Activated CD4-positive, alpha-beta T cell treated with anti-CD3 and anti-CD28 coated beads, Interleukin-2, Interleukin-6, amounts not matched to agents 100 ng/mL and 50 ng/mL, durations not matched to agents 16 hours and 8 hours (primary cell): ENCODE data around the gene STOML2.
A peak's percentile ranks its signal among the peaks of the same experiment; 100 is the strongest.

Experiments used
- DNase-seq: peaks from one replicate; pipeline ENCODE4 v3.0.0-alpha.2; 2020

Gene STOML2

DNA sequence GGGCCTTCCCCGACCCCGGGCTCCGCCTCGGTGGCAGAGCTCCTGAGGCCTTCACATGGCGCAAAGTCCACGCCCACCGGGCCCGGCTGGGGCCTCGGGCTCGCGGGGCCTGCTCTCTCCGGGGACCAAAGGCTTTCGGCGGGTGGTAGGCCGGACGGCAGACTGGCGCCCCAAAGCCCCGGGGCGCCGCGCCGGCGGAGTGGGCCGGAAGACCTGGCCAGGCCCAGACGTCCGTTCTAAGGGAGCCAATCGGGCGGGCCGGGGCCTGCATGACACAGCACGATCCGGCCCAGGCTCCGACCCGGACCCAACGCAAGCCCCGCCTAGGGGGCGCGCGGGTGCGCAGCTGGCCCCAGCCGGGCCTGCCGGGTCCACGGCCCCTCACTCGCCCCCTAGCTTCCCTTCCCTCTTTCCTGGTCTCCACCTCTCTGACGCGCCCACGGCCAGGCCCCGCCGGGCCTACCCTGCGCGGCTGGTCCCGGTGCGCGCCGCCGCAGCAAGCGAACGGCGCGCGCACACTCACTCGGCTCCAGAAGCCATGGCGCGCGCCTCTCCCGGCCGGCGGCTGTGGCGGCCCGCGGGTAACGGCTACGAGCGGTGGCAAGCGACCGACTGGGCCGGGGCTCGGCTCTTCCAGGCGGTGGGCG lies 31.0 kb downstream of the STOML2 start:
- peak; percentile 89 for DNase-seq

DNA sequence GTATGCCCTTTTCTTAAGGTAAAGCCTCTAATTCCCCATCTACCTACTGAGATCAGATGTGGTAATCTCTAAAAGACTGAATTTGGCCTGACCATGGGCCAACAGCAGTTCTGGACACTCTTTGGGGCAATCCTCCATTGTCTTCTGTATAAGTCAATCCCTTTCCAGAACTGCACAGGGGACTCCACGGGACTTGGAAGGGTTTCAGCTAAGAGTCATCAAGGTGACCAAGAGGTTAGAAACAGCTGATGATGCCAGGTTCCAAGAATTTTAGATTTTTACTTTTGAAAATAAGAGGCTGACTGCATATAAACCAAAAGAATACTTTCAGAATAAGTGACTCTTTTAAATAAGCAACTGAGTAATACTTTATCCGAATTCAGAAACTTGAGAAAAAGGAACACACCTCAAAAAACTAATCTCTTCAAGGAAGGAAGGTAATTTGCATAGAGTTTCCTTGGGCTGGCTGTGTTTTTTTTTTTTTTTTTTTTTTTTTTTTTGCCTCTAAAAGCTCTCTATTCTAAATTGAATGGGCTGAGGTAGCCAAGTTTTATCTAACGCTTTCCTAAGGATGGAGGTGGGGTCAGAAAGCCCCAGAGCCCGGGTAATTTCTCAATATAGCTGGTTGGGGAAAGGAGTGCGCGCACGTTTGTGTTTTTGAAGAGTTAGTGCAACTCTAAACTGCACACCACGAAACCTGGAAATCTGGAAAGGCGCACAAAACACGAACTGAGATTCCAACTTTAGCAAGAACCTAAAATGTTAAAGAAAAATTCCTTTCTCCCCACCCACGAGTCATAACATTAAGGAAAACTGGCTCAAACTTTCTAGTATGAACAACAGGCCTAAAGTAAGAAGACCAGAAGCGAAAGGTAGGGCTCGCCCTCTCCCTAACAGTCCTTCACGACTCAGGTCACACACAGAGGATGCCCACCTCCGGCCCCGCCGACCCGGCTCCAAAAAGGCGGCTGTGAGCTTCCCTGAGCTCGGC lies 31.8 kb downstream of the STOML2 start:
- peak; percentile 25 for DNase-seq

DNA sequence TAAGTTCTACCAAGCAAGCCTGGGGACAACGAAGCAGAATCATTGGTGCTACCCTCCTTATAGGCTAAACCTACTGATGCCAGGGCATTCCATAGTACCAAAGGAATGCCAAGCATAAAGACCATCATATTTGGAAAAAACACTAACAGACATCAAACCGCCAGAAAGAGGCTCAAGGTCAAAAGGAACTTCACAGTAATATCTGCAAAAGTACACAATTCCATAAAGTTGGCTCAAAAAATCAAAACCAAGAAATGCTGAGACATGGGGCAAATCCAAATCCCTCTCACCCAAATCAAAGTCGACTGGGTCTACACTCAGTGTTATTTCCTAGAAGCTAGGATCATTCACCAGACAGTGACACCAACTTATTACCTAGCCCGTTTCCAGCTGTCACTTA lies 33.9 kb downstream of the STOML2 start:
- DNase-seq, result no peak

DNA sequence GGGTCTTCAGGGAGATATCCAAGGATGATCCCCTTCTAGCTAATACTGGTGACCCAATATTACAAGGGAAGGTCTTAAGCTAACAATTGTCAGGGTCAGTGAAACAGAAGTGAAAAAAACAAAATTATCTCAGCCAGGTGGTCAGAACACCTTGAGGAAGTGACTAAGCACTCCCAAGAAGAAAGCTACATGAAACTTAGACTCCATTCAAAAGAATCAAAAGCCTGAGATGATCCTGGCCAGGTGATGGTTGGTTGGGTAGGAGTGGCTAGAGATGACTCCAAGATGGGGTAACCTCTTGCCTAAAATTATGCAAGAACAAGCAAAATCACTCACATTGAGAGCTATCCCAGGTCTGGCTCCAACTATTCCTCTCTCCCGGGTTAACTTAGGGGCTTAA lies 35.9 kb downstream of the STOML2 start:
- DNase-seq, result no peak

DNA sequence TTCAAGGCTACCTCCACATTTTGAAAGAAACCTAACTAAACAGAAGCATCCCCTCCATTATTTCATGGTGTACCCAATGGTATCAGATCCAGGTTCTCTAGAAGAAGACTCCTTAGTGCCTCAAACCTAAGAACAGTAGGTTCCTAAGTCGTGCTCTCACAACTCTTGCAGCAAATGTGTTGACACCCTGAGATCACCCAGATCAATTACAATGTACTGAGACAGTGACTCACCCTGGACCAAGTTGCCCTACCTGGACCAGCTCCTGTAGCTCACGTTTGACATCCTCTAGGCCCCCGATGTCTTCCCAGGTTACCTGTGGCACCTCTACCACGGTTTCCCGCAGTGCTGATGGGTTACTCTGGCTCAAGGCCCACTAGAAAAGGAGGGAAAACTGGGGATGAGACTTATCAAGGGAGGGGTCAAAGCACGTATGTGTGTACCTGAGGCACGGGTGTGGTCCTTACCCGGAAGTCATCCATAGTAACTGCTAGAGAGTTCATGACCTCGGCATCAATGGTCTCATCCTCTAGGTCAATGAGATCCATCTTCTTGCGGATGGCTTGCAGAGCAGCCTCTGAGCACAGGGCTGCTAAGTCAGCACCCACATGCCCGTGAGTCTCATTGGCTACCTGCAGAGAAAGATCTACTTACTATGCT lies 42.3 kb downstream of the STOML2 start:
- DNase-seq, result no peak

DNA sequence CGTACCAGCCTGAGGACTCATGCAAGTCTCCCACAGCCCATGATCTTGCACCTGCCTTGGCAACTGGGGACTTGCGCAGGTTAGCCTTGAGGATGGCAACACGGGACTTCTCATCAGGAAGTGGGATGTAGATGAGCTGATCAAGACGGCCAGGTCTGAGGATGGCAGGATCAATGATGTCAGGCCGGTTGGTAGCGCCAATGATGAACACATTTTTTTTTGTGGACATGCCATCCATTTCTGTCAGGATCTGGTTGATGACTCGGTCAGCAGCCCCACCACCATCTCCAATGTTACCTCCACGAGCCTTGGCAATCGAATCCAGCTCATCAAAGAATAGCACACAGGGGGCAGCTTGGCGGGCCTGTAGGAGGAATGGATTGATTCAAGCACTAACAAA lies 43.5 kb downstream of the STOML2 start:
- DNase-seq, result no peak

DNA sequence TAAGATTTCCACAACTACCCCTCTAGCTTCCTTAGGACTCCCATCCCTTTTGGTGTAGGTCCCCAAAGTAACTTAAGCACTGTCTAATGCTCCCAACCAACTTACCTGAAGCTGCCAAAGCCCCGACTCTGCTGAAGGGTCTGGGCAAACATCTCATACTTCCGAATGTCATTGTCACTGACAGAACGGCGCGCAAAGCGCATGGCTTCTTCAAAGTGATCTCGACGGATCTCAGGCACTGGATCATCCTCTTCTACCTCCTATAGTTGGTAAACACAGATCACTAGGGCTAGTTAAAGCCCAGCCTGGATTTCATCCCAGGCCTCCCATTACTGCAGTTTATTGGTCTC lies 45.7 kb downstream of the STOML2 start:
- DNase-seq, result no peak

DNA sequence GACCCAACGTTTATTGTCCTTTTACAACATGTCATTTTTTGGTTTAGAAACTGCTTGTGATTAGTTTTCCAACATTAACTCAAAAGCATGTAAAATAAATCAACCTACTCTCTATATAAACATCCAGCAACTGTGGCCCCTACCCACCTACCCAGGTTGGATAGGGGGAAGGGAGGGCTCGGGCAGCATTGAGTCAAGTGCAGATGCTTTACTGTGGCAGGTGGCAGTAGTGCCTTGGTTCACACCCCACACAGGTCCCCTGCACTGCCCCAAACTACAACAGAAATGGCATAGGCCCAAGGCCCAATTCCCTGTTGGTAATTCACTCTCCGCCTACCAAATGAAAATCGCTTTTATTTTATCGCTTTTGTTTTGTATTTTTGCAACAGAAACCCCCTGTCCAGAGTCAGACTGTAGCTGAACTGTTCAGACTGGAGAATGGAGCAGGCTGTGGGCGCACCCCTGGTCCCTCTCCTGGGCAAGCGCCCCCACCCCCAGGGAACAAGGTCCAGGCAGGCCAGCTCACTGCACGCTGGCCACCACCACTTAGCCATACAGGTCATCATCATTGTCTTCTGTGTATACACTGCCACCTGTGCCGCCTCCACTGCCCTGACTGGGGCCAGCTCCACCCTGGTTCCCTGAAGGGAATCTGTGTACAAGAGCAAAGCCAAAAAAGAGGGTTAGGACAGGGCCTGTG lies 46.2 kb downstream of the STOML2 start:
- DNase-seq, result no peak

DNA sequence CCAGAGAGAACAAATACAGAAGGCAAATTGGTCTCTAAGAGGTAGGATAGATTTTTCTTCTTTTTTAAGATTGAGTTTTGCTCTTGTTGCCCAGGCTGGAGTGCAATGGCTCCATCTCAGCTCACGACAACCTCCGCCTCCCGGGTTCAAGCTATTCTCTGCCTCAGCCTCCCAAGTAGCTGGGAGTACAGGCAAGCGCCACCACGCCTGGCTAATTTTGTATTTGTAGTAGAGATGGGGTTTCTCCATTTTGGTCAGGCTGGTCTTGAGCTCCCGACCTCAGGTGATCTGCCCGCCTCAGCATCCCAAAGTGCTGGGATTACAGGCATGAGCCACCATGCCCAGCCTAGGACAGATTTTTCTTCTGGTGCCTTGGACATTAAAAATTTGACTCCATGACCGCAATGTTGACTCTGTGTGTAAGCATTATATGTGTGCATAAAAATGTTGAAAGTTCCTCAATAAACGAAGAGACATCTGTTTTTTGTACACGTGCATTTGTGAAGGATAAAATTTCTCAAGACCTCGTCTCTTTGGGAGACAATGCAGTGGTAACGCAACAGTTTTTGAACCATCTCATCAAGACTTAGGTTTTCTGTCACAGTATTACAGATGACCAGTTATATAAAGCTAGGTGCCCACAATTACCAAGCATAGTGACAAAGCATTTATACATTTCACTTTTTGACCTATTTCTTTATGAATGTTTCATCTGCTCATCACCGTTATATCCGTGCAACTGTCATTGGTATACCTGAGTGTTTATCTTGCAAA lies 47.9 kb downstream of the STOML2 start:
- DNase-seq, result no peak

DNA sequence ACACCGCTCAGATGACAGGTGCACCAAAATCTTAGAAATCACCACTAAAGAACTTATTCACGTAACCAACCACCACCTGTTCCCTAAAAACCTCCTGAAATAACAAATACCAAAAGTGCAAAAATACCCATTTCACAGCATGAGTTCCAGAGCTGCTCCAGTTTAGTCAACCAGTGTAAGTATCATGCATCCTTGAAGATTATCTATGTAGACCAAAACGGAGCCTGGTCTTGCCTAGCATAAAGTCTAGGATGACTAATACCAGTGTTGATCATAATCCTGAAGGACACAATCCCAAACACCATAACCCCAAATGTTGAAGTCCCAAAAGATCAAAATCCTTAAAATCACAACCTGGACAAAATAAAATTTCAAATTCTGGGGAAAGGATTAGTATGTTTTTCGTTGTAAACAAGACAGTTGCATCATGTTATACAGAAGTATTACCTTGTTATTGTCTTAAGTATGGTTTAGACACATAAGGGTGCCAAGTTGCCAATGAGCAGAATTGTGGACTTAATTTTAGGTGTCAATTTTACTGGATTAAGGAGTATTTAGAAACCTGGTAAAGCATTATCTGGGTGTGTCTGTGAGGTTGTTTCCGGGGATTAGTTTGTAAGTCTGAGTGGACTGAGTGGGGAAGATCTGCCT lies 48.6 kb downstream of the STOML2 start:
- no peak for DNase-seq

DNA sequence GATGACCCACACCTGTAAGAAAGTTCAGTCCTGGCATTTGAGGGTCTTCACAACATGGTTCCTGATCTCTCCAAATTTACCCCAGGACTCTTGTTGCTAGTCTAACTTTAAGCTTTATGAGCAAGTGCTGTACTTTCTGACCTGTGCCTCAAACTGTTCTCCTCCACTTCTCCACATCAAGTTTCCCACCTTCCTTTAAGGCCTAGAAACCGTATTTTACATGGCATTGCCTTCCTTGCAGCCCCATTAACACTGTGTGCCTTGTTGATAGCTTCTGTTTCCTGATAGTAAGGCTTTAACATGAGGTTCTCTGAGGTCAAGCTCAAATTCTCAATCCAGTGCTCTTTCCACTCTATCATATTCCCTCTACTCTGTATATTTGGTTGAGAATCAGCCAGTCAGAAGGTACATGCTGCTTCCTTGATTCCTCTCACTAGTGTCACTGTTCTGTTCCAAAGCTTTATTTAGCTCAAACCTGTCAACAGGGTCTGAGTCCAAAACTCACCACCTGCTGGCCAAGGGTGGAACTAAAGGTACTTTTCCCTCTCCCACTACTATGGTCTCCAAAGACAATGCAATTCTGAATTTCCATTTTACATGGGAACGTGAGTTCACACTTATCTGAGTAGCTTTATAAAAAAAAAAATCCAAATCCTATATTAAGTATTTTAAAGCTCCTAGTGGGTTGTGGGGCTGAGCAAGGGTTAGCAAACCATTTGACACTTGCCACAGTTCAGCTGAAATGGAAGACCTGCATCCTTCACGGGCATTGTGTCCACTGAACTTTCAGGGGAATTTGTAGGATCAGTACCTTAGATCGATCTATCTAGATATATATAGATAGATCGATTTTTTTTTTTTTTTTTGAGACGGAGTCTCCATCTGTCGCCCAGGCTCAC lies 51.6 kb downstream of the STOML2 start:
- DNase-seq, result peak; percentile 54
